IMR-90 (cell line): ENCODE results near the gene SLC22A6.

Experiments
- BHLHE40 ChIP-seq: fragments of 150-350 bp; IDR thresholded peaks from 2 replicates; pipeline ENCODE4 v1.6.1; 2016; ENCODE audit warnings: mild to moderate bottlenecking, low read depth, low read length
- CEBPB ChIP-seq: IDR thresholded peaks from 2 replicates; pipeline ENCODE4 v1.6.1; 2012; ENCODE audit warnings: low read depth, low read length, improper control_type of control experiment
- FOS ChIP-seq: fragments of 150-350 bp; IDR thresholded peaks from 2 replicates; pipeline ENCODE4 v1.6.1; 2016; ENCODE audit warnings: low read depth, low read length
- MAFK ChIP-seq: IDR thresholded peaks from 2 replicates; pipeline ENCODE4 v1.6.1; 2012; ENCODE audit warnings: low read depth, low read length, improper control_type of control experiment
- MAZ ChIP-seq: IDR thresholded peaks from 2 replicates; pipeline ENCODE4 v1.6.1; 2012; ENCODE audit warnings: low read depth, mild to moderate bottlenecking, low read length, improper control_type of control experiment, moderate library complexity, borderline replicate concordance
- MXI1 ChIP-seq: IDR thresholded peaks from 2 replicates; pipeline ENCODE4 v1.6.1; 2012; ENCODE audit warnings: low read depth, mild to moderate bottlenecking, low read length, moderate library complexity, borderline replicate concordance
- POLR2A ChIP-seq: IDR thresholded peaks from 2 replicates; pipeline ENCODE4 v1.6.1; 2012; ENCODE audit warnings: mild to moderate bottlenecking, low read depth, low read length
- RAD21 ChIP-seq: IDR thresholded peaks from 2 replicates; pipeline ENCODE4 v1.6.1; 2012; ENCODE audit warnings: low read length, improper control_type of control experiment
- RCOR1 ChIP-seq: IDR thresholded peaks from 2 replicates; pipeline ENCODE4 v1.6.1; 2012; ENCODE audit warnings: mild to moderate bottlenecking, low read length, improper control_type of control experiment; ENCODE audit not compliant: insufficient replicate concordance
- SMC3 ChIP-seq: fragments of 150-350 bp; IDR thresholded peaks from 2 replicates; pipeline ENCODE4 v1.6.1; 2016; ENCODE audit warnings: low read depth, mild to moderate bottlenecking, antibody characterized with exemption, low read length, moderate library complexity
- TF ChIP-seq, protein P1 (sequence below): conservative IDR thresholded peaks from 2 replicates; pipeline ENCODE4 v1.5.1; 2012; ENCODE audit warnings: mild to moderate bottlenecking, low read depth, low read length, improper control_type of control experiment

DNA sequence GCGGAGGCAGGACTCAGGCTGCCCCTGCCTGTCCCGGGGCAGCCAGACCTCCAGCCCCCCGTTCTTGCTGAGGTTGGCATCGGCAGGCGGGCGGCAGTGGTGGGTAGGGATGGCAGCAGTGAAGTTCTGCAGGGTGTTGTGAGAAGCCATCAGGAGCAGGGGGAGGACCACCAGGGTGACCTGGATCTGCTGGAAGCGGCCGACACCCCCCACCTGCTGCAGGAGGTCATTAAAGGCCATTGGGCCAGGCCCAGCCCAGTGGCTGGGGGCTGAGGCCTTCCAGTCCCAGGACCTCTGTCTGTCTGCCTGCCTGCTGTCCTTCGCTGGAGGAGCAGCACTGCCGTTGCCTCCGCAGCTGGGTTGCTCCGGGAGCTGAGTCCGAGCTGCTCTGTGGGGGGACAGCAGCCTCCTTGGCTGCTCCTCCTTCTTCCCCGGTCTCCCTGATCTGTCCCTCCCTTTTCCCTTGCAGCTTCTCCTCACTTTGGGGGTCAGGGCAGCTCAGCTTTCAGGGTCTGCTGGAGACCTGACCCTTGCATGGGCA is at the start of gene SLC22A6:
- TF ChIP-seq, protein P1, sequence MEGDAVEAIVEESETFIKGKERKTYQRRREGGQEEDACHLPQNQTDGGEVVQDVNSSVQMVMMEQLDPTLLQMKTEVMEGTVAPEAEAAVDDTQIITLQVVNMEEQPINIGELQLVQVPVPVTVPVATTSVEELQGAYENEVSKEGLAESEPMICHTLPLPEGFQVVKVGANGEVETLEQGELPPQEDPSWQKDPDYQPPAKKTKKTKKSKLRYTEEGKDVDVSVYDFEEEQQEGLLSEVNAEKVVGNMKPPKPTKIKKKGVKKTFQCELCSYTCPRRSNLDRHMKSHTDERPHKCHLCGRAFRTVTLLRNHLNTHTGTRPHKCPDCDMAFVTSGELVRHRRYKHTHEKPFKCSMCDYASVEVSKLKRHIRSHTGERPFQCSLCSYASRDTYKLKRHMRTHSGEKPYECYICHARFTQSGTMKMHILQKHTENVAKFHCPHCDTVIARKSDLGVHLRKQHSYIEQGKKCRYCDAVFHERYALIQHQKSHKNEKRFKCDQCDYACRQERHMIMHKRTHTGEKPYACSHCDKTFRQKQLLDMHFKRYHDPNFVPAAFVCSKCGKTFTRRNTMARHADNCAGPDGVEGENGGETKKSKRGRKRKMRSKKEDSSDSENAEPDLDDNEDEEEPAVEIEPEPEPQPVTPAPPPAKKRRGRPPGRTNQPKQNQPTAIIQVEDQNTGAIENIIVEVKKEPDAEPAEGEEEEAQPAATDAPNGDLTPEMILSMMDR: no peak
- no peak for TF ChIP-seq FOS
- no peak for TF ChIP-seq POLR2A
- TF ChIP-seq MAFK: no peak
- TF ChIP-seq RAD21: no peak
- no peak for TF ChIP-seq RCOR1
- no peak for TF ChIP-seq SMC3
- no peak for TF ChIP-seq BHLHE40
- TF ChIP-seq CEBPB: no peak
- no peak for TF ChIP-seq MXI1
- TF ChIP-seq MAZ: no peak
